Tibial artery (tissue), 4 donors: ENCODE results near the gene HBQ1.
"Not testable (repeated sequence)": the region's sequence is repeated elsewhere in the genome, so short reads cannot be mapped to it uniquely, and the experiment has no call there.

Experiments used
- DNase-seq, 2 donors: peaks; one replicate each; pipeline ENCODE4 v3.0.0-alpha.2; 2019
- H3K27ac ChIP-seq, 2 donors: fragments of 200-600 bp; sonication (generic) in 1 of 2; 1 replicate in 1 of 2; 2 replicates in 1 of 2; pipeline ENCODE4 v1.5.1; 2018 to 2019; ENCODE audit warnings: mild to moderate bottlenecking in 1 of 2
- H3K27me3 ChIP-seq, 2 donors: fragments of 200-600 bp; sonication (generic) in 1 of 2; one replicate each; pipeline versions ENCODE4 v1.5.1 to v1.6.0; 2016 to 2019
- H3K36me3 ChIP-seq, 3 donors: fragments of 200-600 bp; sonication (generic) in 2 of 3; one replicate each; pipeline ENCODE4 v1.5.1; 2016 to 2019; ENCODE audit warnings: mild to moderate bottlenecking in 2 of 3
- H3K4me1 ChIP-seq, 4 donors: fragments of 200-600 bp; sonication (generic) in 2 of 4; 1 replicate in 3 of 4; 2 replicates in 1 of 4; pipeline ENCODE4 v1.5.1; 2016 to 2019
- H3K4me3 ChIP-seq, 2 donors: fragments of 200-600 bp; sonication (generic) in 1 of 2; 1 replicate in 1 of 2; 2 replicates in 1 of 2; pipeline ENCODE4 v1.5.1; 2018 to 2019; ENCODE audit warnings: mild to moderate bottlenecking in 2 of 2
- H3K9me3 ChIP-seq, 3 donors: fragments of 200-600 bp; sonication (generic) in 1 of 3; one replicate each; pipeline ENCODE4 v1.5.1; 2016 to 2019
- CTCF ChIP-seq, 2 experiments: fragments of 200-600 bp in 1 of 2; fragments of 450-650 bp in 1 of 2; IDR thresholded peaks; one replicate each; pipeline ENCODE4 v1.5.1; 2017 to 2019; ENCODE audit warnings: antibody characterized with exemption in 2 of 2, mild to moderate bottlenecking in 1 of 2, moderate library complexity in 1 of 2
- intact Hi-C: fragments of 100-400 bp; cut with DNase I; formaldehyde crosslinking; loops from one replicate; pipeline ENCODE4 v1.15.0; 2023; ENCODE audit warnings: low total_unique reads

The HBQ1 gene

GRCh38 chr16:169014-169413 lies 11.2 kb upstream of the HBQ1 start:
- peaks cover 14 to 73% of the 10 kb centered on the region in 2 donors for H3K27me3 ChIP-seq
- no peaks in the 10 kb centered on the region for H3K36me3 ChIP-seq
- no peak overlapping the region for H3K27ac ChIP-seq
- no peak overlapping the region for H3K4me3 ChIP-seq
- intact Hi-C loops: no loop called here
- TF ChIP-seq CTCF (IDR thresholded peaks at IDR 0.05): no peak
- H3K4me1 ChIP-seq: peaks cover 10 to 18% (median 16%) of the 10 kb centered on the region in 4 donors
- H3K9me3 ChIP-seq: no peaks in the 10 kb centered on the region
- no peak for DNase-seq

- H3K27ac ChIP-seq, intact Hi-C loops, H3K36me3 ChIP-seq, H3K9me3 ChIP-seq, H3K4me3 ChIP-seq, DNase-seq: not testable (repeated sequence)
- Histone ChIP-seq H3K4me1 (peaks cover 10 to 16% (median 14%) of the 10 kb centered on the region in 4 donors), H3K27me3 (peaks cover 13 to 79% of the 10 kb centered on the region in 2 donors)
These were observed 10.2 kb upstream of the HBQ1 start for GRCh38 chr16:170088-170507.

GRCh38 chr16:170788-171187 lies 9.5 kb upstream of the HBQ1 start:
- peaks cover 3 to 9% (median 7%) of the 10 kb centered on the region in 4 donors for H3K4me1 ChIP-seq
- H3K36me3 ChIP-seq: no peaks in the 10 kb centered on the region
- no peak overlapping the region for H3K27ac ChIP-seq
- no peak overlapping the region for H3K4me3 ChIP-seq
- no peak for DNase-seq
- intact Hi-C loops: no loop called here
- peaks cover 6 to 78% of the 10 kb centered on the region in 2 donors for H3K27me3 ChIP-seq
- TF ChIP-seq CTCF (IDR thresholded peaks at IDR 0.05): no peak
- H3K9me3 ChIP-seq: no peaks in the 10 kb centered on the region

- H3K36me3 ChIP-seq, H3K4me1 ChIP-seq, H3K9me3 ChIP-seq, H3K27ac ChIP-seq, H3K4me3 ChIP-seq, DNase-seq, intact Hi-C loops: not testable (repeated sequence)
- peaks cover 0 to 70% of the 10 kb centered on the region in 2 donors for H3K27me3 ChIP-seq
These were observed 7.8 kb upstream of the HBQ1 start, which contains the start of gene HBA2 for GRCh38 chr16:172374-172941. Gene HBA2, plus strand, starts transcription at chr16:172876. Its CDS starts 37 bp downstream, at chr16:172913.

- DNase-seq, H3K4me1 ChIP-seq, H3K27ac ChIP-seq, H3K9me3 ChIP-seq, H3K4me3 ChIP-seq, intact Hi-C loops, H3K36me3 ChIP-seq: not testable (repeated sequence)
- peaks cover 0 to 70% of the 10 kb centered on the region in 2 donors for H3K27me3 ChIP-seq
These were observed 6.9 kb upstream of the HBQ1 start for GRCh38 chr16:173211-173854.

GRCh38 chr16:173928-174769 lies 6.1 kb upstream of the HBQ1 start:
- H3K4me1 ChIP-seq, H3K27ac ChIP-seq, intact Hi-C loops, H3K4me3 ChIP-seq, DNase-seq, H3K9me3 ChIP-seq, H3K36me3 ChIP-seq: not testable (repeated sequence)
- H3K27me3 ChIP-seq: peaks cover 0 to 70% of the 10 kb centered on the region in 2 donors

- Histone ChIP-seq H3K36me3 (no peaks in the 10 kb centered on the region), H3K9me3 (no peaks in the 10 kb centered on the region), H3K27ac (no peak overlapping the region), H3K4me1 (peaks cover 0 to 10% (median 6%) of the 10 kb centered on the region in 4 donors), H3K4me3 (no peak overlapping the region), H3K27me3 (peaks cover 0 to 73% of the 10 kb centered on the region in 2 donors)
- DNase-seq: no peak
- TF ChIP-seq CTCF (IDR thresholded peaks at IDR 0.05): no peak
- intact Hi-C loops: no loop called here
These were observed 5.0 kb upstream of the HBQ1 start for GRCh38 chr16:175011-175949.

- H3K4me3 ChIP-seq, DNase-seq, H3K27ac ChIP-seq, intact Hi-C loops, H3K9me3 ChIP-seq, H3K36me3 ChIP-seq: not testable (repeated sequence)
- H3K4me1 ChIP-seq: peaks cover 5 to 18% (median 14%) of the 10 kb centered on the region in 4 donors
- H3K27me3 ChIP-seq: peaks cover 0 to 73% of the 10 kb centered on the region in 2 donors
These were observed 4.3 kb upstream of the HBQ1 start for GRCh38 chr16:176006-176405.

GRCh38 chr16:176477-177382 lies 3.5 kb upstream of the HBQ1 start, which contains the start of gene HBA1:
Gene HBA1, plus strand, starts transcription at chr16:176680. Its CDS starts 37 bp downstream, at chr16:176717.
- Histone ChIP-seq H3K27me3 (peaks cover 0 to 69% of the 10 kb centered on the region in 2 donors), H3K4me1 (peaks cover 10 to 24% (median 19%) of the 10 kb centered on the region in 4 donors)
- DNase-seq, H3K9me3 ChIP-seq, intact Hi-C loops, H3K36me3 ChIP-seq, H3K27ac ChIP-seq, H3K4me3 ChIP-seq: not testable (repeated sequence)
